Measurements from ENCODE around the gene FAM32A.
A peak's percentile ranks its signal among the peaks of the same experiment; 100 is the strongest.

Gene FAM32A

DNA sequence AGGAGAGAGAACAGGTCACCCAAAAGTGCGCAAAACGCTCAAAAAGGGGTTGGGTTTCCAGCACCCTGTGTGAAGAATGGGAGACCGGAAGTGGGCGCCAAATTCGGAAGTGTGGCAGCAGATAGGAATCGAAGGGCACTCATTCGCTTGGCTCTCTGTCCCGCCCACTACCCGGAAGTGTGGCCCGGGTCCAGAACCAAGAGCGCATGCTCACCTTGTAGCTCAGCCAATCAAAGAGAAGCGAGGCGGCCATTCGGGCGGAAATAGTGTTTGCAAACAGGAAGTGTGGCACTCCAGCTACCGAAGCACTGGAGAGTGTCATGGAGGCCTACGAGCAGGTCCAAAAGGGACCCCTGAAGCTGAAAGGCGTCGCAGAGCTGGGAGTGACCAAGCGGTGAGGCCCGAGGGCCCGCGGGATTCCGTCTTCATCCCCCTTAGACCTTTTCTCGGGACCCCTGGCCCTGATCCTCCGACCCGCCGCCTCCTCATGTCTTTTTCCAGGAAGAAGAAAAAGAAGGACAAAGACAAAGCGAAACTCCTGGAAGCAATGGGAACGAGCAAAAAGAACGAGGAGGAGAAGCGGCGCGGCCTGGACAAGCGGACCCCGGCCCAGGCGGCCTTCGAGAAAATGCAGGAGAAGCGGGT is at the start of gene FAM32A:
Gene FAM32A, plus strand, starts transcription at position 288 of the 645 bp plus-strand sequence. Its CDS starts 33 bp downstream, at position 321.
- DNase-seq, result peak; percentile 95

- no peak for DNase-seq
Measured at GRCh38 chr19:16135430-16136127, 49.6 kb upstream of the FAM32A start.

DNA sequence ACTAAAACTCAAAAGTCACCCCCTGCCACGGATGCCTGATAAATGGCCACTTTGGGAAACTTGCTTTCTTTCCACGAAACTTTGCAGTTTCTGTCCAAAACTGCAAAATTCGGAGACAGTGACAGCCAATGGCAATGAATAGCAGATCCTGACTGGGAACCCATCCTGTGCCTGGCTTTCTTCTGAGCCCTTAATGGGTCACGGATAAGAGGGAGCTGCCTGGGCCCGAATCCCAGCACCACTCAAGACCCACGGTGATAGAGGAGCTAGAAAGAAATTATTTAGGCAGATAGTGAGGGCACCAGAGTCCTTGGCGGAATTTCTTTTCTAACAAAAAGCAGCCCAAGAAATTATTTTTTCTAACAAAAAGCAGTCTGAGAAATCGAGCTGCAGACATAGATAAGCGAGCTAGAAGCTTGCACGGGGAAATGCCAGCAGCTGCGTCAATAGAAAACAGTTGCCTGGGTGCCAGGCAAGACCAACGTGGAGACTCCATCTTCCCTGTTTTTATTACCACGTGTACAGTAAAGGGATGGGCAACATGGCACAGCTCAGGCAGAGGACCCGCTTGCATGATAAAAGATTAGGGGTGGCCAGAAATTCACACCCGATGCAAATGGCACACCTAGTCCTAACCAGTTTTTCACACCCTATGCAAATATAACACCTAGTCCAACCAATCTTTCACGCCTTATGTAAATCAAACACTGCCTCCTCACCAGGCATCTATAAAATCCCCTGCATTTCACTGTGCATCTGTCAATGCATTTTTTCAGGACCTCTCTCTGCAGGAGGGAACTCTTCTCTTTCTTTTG is 48.8 kb upstream of the FAM32A start:
- DNase-seq, result no peak

DNA sequence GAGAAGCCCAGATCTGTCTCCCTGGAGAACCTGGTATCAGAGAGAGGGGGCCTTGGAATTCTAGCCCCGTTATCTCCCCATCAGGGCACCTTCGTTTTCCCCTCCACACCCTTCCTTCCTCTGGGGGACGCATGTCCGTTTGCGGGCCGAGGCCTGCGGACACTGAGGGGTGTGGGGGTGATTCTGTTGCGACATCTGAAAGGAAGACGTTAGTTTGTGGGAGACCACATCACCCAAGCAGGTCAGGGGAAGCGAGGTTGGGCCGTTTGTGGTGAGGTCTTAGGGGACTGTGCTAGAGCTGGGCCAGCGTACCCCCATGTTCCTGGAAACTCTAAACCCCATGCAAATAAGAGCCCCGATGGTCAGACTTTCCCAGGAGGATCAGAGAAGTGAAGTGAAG is 45.5 kb upstream of the FAM32A start:
- no peak for DNase-seq

DNA sequence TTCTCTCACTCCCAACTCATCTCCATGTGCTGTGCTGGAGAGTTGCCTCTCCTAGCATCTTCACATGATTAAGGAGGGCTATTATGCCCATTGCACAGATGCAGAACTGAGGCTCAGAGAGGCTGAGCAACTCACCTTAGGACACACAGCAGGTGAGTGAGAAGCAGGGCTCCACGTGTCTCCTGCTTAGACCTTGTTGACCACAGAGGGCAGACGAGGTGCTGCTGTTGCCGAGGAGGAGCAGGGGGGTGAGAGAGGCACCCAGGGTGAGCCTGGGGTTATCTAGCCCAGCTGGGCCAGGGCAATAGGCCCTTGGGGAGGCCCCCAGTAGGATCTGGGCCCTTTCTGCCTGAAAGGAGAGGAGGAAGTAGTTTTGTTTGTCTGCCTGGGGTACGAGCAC is 44.2 kb upstream of the FAM32A start:
- DNase-seq, result no peak

DNA sequence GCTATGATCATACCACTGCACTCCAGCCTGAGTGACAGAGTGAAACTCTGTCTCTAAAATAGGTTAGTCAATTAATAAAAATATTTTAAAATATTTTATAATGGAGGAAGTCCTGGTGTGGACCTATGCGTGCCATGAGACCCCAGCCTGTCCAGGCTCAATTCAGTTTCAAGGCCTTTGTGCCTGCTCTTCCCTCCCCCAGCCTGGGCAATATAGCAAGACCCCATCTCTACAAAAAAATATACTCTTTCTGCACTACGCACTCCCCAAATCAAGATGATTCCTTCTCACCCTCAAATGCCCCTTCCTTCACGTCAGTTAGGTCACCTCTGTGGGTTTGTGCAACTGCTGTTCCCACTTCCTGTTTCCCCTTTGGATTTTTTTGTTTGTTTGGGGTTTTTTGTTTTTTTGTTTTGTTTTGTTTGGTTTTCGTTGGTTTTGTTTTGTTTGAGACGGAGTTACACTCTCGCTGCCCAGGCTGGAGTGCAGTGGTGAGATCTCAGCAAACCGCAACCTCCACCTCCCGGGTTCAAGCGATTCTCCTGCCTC is 43.1 kb upstream of the FAM32A start:
- DNase-seq, result no peak

- DNase-seq, result no peak
Measured at GRCh38 chr19:16143399-16144215, 41.6 kb upstream of the FAM32A start, which contains the start of gene HSH2D. HSH2D (plus strand) TSS chr19:16143685; CDS start chr19:16148751, 5,066 bp downstream.

DNA sequence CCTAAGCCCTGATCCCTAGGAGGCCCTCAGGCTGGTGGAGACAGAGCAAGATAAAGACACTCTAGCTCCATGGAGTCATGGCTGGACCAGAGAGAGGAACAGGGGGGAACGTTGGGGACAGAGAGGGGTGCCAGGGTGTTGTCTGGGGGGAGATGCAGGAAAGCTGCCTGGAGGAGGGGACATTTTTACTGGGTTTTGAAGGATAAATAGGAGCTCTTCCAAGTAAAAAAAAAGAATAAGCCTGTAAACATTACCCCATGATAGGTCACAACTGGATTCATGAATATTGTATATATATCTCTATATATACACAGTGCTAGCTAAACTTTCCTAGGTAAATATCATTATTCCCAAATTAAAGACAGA is 41.0 kb upstream of the FAM32A start:
- DNase-seq, result no peak

GRCh38 chr19:16146112-16146511 is 39.1 kb upstream of the FAM32A start:
- no peak for DNase-seq

GRCh38 chr19:16148443-16149229 is 36.6 kb upstream of the FAM32A start:
- no peak for DNase-seq

GRCh38 chr19:16153582-16154336 is 31.5 kb upstream of the FAM32A start:
- DNase-seq, result no peak

- no peak for DNase-seq
Measured at GRCh38 chr19:16154557-16154956, 30.7 kb upstream of the FAM32A start.

GRCh38 chr19:16155128-16155527 is 30.1 kb upstream of the FAM32A start:
- no peak for DNase-seq

DNA sequence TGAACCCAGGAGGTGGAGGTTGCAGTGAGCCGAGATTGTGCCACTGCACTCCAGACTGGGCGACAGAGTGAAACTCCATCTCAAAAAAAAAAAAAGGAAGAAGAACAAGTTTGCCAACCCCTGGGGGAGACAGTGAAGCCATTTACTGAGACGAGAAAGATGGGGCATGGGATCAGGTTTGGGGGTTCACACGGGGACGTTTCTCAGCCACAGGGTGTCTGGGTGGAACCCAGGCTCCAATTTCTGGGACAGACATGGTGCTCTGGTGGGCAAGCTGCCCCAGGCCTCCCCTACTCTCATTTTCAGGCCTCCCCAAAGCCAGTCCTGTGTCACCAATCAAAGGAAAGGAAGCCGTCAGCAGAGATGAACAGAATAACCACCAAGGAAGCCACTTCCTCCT is 28.3 kb upstream of the FAM32A start:
- DNase-seq, result no peak

DNA sequence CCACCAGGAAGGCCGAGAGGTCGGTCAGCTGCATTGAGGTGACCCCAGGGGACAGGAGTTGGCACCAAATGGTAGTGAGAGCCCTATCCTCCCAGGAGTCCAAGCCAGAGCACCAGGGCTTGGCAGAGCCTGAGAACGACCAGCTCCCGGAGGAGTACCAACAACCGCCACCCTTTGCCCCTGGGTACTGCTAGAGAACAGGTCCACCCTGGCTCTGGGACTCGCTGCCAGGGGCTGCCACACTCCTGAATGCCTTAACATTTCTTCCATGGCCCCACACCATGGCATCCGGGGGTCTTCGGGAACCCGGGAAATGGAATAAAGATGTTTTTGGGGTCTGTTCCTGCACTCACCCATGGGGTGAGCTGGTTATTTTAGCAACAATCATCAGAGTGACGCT is 27.6 kb upstream of the FAM32A start:
- no peak for DNase-seq

DNA sequence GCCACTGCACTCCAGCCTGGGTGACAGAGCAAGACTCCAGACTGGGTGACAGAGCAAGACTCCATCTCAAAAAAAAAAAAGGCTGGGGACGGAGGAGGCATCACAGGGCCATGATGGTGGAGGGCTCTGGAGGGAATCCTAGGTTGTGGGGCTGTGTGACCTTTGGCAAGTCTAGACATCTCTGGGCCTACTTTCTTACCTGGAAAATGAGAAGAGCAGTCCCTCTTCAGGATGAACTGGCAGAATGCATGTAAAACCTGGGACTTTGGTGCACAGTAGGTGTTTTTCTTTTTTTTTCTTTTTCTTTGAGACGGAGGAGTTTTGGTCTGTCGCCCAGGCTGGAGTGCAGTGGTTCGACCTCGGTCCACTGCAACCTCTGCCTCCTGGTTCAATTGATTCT is 25.6 kb upstream of the FAM32A start:
- DNase-seq, result no peak

GRCh38 chr19:16160445-16160942 is 24.7 kb upstream of the FAM32A start:
- no peak for DNase-seq

GRCh38 chr19:16160943-16161560 is 24.2 kb upstream of the FAM32A start:
- DNase-seq, result no peak

DNA sequence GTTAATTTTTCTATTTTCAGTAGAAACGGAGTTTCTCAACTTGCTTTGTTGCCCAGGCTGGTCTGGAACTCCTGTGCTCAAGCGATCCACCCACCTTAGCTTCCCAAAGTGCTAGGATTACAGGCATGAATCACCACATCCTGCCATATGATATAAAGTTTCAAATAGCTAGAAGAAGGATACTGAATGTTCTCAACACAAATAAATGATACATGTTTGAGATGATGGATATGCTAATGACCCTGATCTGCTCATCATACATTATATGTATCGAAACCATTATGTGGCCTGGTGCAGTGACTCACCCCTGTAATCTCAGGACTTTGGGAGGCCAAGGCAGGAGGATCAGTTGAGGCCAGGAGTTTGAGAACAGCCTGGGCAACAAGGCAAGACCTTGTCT is 23.4 kb upstream of the FAM32A start:
- no peak for DNase-seq

- no peak for DNase-seq
Measured at GRCh38 chr19:16164222-16164890, 20.9 kb upstream of the FAM32A start.

All from NCI-H2227 treated with DMSO at 0.1 percent for 48 hours (cell line).